Epithelial cell of prostate (primary cell): ENCODE data around the gene MR1.

Source experiments
- DNase-seq: peaks from one replicate; pipeline ENCODE4 v3.0.0-alpha.2; 2011; ENCODE audit warnings: low read depth, low spot score
- H3K27ac ChIP-seq: fragments of 450-650 bp; 2 replicates; pipeline ENCODE4 v1.5.1; 2017; ENCODE audit warnings: mild to moderate bottlenecking

Gene MR1

GRCh38 chr1:181089017-181089675, 55.4 kb downstream of the MR1 start:
- no peak for DNase-seq
- peak overlapping the region; percentile 92 for H3K27ac ChIP-seq

- H3K27ac ChIP-seq = peak overlapping the region; percentile 92
Measured at GRCh38 chr1:181089676-181090544, 56.1 kb downstream of the MR1 start.

GRCh38 chr1:181090641-181091126, 56.9 kb downstream of the MR1 start:
- peak overlapping the region; percentile 92 for H3K27ac ChIP-seq
- no peak for DNase-seq

More at GRCh38 chr1:181089676-181090544, 56.1 kb downstream of the MR1 start:
- no peak for DNase-seq

- H3K27ac ChIP-seq = peak overlapping the region; percentile 92
Measured at GRCh38 chr1:181091309-181092040, 57.7 kb downstream of the MR1 start.

GRCh38 chr1:181092056-181092455, 58.3 kb downstream of the MR1 start:
- H3K27ac ChIP-seq = peak overlapping the region; percentile 92

More at GRCh38 chr1:181091309-181092040, 57.7 kb downstream of the MR1 start:
- DNase-seq = no peak

GRCh38 chr1:181092883-181093458, 59.2 kb downstream of the MR1 start:
- no peak for DNase-seq
- H3K27ac ChIP-seq = peak overlapping the region; percentile 92

More at GRCh38 chr1:181092056-181092455, 58.3 kb downstream of the MR1 start:
- no peak for DNase-seq

- H3K27ac ChIP-seq = peak overlapping the region; percentile 92
- no peak for DNase-seq
Measured at GRCh38 chr1:181094416-181095212, 60.8 kb downstream of the MR1 start.

- H3K27ac ChIP-seq = peak overlapping the region; percentile 92
- no peak for DNase-seq
Measured at GRCh38 chr1:181095260-181095659, 61.5 kb downstream of the MR1 start.

GRCh38 chr1:181095763-181096184, 62.0 kb downstream of the MR1 start:
- no peak for DNase-seq
- H3K27ac ChIP-seq = peak overlapping the region; percentile 92

GRCh38 chr1:181097242-181097641, 63.5 kb downstream of the MR1 start:
- H3K27ac ChIP-seq = peak overlapping the region; percentile 92

GRCh38 chr1:181099152-181100014, 65.6 kb downstream of the MR1 start:
- peak; percentile 92 for DNase-seq
- H3K27ac ChIP-seq = peak overlapping the region; percentile 92

More at GRCh38 chr1:181097242-181097641, 63.5 kb downstream of the MR1 start:
- DNase-seq = no peak

- DNase-seq = peak; percentile 66
- peak overlapping the region; percentile 92 for H3K27ac ChIP-seq
Measured at GRCh38 chr1:181100015-181100905, 66.5 kb downstream of the MR1 start.

GRCh38 chr1:181100934-181101333, 67.2 kb downstream of the MR1 start:
- DNase-seq = no peak
- peak overlapping the region; percentile 92 for H3K27ac ChIP-seq

GRCh38 chr1:181101581-181102226, 67.9 kb downstream of the MR1 start:
- DNase-seq = no peak
- peak overlapping the region; percentile 92 for H3K27ac ChIP-seq

- peak overlapping the region; percentile 92 for H3K27ac ChIP-seq
- no peak for DNase-seq
Measured at GRCh38 chr1:181102841-181103240, 69.1 kb downstream of the MR1 start.

GRCh38 chr1:181103399-181103798, 69.6 kb downstream of the MR1 start:
- no peak for DNase-seq
- H3K27ac ChIP-seq = peak overlapping the region; percentile 92
